ENCODE results near the gene GTF3C6. TPM values are rescaled to one million over a fixed set of nuclear protein-coding genes. Genes with fewer than 3 reads are reported as not detected.

The GTF3C6 gene
- total and polyA plus RNA-seq, 2 of the 8 experiments (the other 6 are each of a cell fraction or from before 2014, with no cell fraction given) = 13.1 to 87.4 TPM

- Histone ChIP-seq H3K9ac (replicated peaks in 1 of 4; ENCODE audit: extremely low read depth in 1 of 4, low read depth in 3 of 4, low read length in 3 of 4) (no peak overlapping the region), H3K18ac (ENCODE audit: extremely low read depth, low read length) (no peak overlapping the region), H3K14ac (ENCODE audit: insufficient read length) (no peak overlapping the region), H3K79me2 (ENCODE audit: control insufficient read depth in 1 of 2, insufficient read depth in 2 of 2, low read length in 2 of 2) (no peaks in the 10 kb centered on the region), H3K27ac (ENCODE audit: low read depth, low read length) (no peak overlapping the region), H3K23me2 (ENCODE audit: low read depth, low read length) (no peaks in the 10 kb centered on the region), H3K4ac (replicated peaks; ENCODE audit: insufficient read length, low read depth, low read length) (no peak overlapping the region), H4K20me1 (replicated peaks in 1 of 2; ENCODE audit: control insufficient read depth in 1 of 2, insufficient read depth in 2 of 2, low read length in 2 of 2) (no peaks in the 10 kb centered on the region), H3K4me1 (replicated peaks in 1 of 4; ENCODE audit: control insufficient read depth in 3 of 4, insufficient read depth in 4 of 4, low read length in 3 of 4) (no peaks in the 10 kb centered on the region), H3K23ac (ENCODE audit: insufficient read length) (no peak overlapping the region), H3K4me3 (ENCODE audit: extremely low read depth in 1 of 4, insufficient read depth in 2 of 4, low read depth in 3 of 4, low read length in 4 of 4) (no peak overlapping the region), H3K79me1 (ENCODE audit: low read depth, low read length) (no peaks in the 10 kb centered on the region), H2BK15ac (ENCODE audit: low read length) (no peak overlapping the region), H2BK12ac (ENCODE audit: low read depth, low read length) (no peak overlapping the region), H2BK5ac (ENCODE audit: low read depth, low read length) (no peak overlapping the region), H4K8ac (ENCODE audit: extremely low read depth, insufficient read depth, low read length) (no peak overlapping the region), H3K27me3 (replicated peaks in 1 of 4; ENCODE audit: control insufficient read depth in 3 of 4, extremely low read depth in 1 of 4, insufficient read depth in 3 of 4, low read length in 3 of 4) (no peaks in the 10 kb centered on the region), H3K4me2 (ENCODE audit: insufficient read depth in 1 of 2, low read depth in 2 of 2, low read length in 2 of 2) (no peak overlapping the region), H3K56ac (replicated peaks; ENCODE audit: insufficient read length, low read depth, low read length) (no peak overlapping the region), H4K5ac (ENCODE audit: insufficient read length, low read depth, low read length) (no peak overlapping the region), H2BK120ac (replicated peaks; ENCODE audit: low read depth, low read length) (no peak overlapping the region), H2AK5ac (ENCODE audit: low read depth, low read length) (no peak overlapping the region), H3K9me3 (ENCODE audit: insufficient read depth in 2 of 2, low read depth in 1 of 2, low read length in 1 of 2) (no peaks in the 10 kb centered on the region), H4K91ac (replicated peaks; ENCODE audit: insufficient read length, low read length) (no peak overlapping the region), H3K36me3 (ENCODE audit: control insufficient read depth in 2 of 4, insufficient read depth in 4 of 4, low read length in 3 of 4) (no peaks in the 10 kb centered on the region), H2BK20ac (ENCODE audit: low read length) (no peak overlapping the region), H2AFZ (ENCODE audit: low read length) (no peak overlapping the region)
- POLR2A ChIA-PET (ENCODE audit: partially characterized antibody) = no interaction called here
- no peak for TF ChIP-seq EGR1 (IDR thresholded peaks at IDR 0.05; ENCODE audit: borderline replicate concordance, low read depth, low read length)
- TF ChIP-seq E2F6 (IDR thresholded peaks at IDR 0.05) = no peak
- no peak for TF ChIP-seq POLR2A (IDR thresholded peaks at IDR 0.05; ENCODE audit: control extremely low read depth in 1 of 2, low read depth in 2 of 2, low read length in 2 of 2)
- TF ChIP-seq SP4 (IDR thresholded peaks at IDR 0.05; ENCODE audit: low read length) = no peak
- no peak for TF ChIP-seq KDM4A (IDR thresholded peaks at IDR 0.05; ENCODE audit: low read depth, low read length, severe bottlenecking)
- no peak for TF ChIP-seq MAFK (IDR thresholded peaks at IDR 0.05; ENCODE audit: low read depth, low read length)
- no peak for TF ChIP-seq CEBPB (IDR thresholded peaks at IDR 0.05; ENCODE audit: low read depth, low read length)
- TF ChIP-seq NRF1 (IDR thresholded peaks at IDR 0.05; ENCODE audit: low read depth, low read length) = no peak
- no peak for TF ChIP-seq POU5F1 (IDR thresholded peaks at IDR 0.05; ENCODE audit: low read depth, low read length)
- TF ChIP-seq CBX8 (IDR thresholded peaks at IDR 0.05; ENCODE audit: borderline replicate concordance, low read depth, low read length) = no peak
- no peak for TF ChIP-seq RBBP5 (IDR thresholded peaks at IDR 0.05; ENCODE audit: borderline replicate concordance, low read depth, low read length)
- TF ChIP-seq KDM1A (IDR thresholded peaks at IDR 0.05; ENCODE audit: borderline replicate concordance, low read length) = no peak
- no peak for TF ChIP-seq ASH2L (IDR thresholded peaks at IDR 0.05; ENCODE audit: low read length)
- TF ChIP-seq MAX (IDR thresholded peaks at IDR 0.05) = no peak
- CTCF ChIA-PET (ENCODE audit: partially characterized antibody) = interaction anchor here (1.5 kb wide), 1 partner anchor 51 kb away, joined by 3 read pairs; no protein-coding TSS in a partner anchor
- WGBS, 2 experiments (ENCODE audit: extremely low coverage in 1 of 2, insufficient coverage in 1 of 2, insufficient read length in 1 of 2, insufficient replicate concordance in 2 of 2, low coverage in 1 of 2, low lambda C conversion rate in 2 of 2, missing lambda C conversion rate in 1 of 2) = 79% methylated on average over 3 of the region's 3 CpGs; no CpG with 5 or more reads in 1 of the 2 experiments
- no peak for DNase-seq (ENCODE audit: low read depth in 1 of 2, low spot score in 2 of 2)
- FAIRE-seq = no peak
These were observed 27.7 kb upstream of the GTF3C6 start for GRCh38 chr6:110930781-110931180.

Data from H1 (cell line).